Stimulated activated CD4-positive, alpha-beta T cell treated with anti-CD3 and anti-CD28 coated beads, Interleukin-2, amount 100 ng/mL, for 4 hours (primary cell): ENCODE measurements around the gene GCNT1.
"Not testable (repeated sequence)": the region's sequence is repeated elsewhere in the genome, so short reads cannot be mapped to it uniquely, and the experiment has no call there.

ENCODE experiments used
- DNase-seq: peaks from one replicate; pipeline ENCODE4 v3.0.0-alpha.2; 2020; ENCODE audit warnings: low read depth

GCNT1 gene

GRCh38 chr9:76490249-76490990, 31.4 kb downstream of the GCNT1 start:
- no peak for DNase-seq

DNA sequence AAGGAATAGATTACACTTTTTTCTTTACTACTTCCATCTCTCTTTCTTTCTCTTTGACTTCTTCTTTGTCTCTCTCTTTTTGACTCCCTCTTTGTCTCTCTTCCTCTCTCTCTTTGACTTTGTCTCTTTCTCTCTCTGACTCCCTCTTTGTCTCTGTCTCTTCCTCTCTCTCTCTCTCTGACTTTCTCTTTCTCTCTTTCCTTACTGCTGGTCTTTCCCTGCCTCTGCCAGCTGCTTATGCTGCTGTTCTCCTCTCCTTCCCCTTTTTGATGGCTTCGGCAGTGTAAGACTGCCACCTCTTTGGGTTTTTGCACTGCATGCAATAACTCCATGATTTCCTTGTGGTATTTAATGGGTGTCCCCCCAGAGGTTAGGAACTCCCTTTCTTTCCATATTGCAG, 32.1 kb downstream of the GCNT1 start:
- not testable (repeated sequence) for DNase-seq

DNA sequence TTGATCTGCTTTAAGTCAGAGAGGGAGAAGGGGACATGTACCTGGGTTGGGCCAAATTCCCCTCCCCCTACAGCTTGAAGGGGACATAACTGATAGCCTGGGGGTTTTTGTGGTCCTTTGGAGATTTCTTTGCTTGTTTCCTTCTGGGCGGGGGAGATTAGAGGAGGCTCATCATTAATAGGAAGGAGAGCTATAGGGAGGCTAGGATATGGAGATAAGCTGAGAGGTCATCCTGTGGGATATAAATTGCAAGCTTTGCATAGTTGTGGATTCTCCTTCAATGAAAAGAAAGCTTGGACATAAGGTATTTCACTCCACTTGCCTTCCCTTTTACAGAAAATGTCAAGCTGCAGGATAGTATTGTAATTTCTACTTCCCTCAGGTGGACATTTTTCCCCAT, 34.5 kb downstream of the GCNT1 start:
- DNase-seq = not testable (repeated sequence)

DNA sequence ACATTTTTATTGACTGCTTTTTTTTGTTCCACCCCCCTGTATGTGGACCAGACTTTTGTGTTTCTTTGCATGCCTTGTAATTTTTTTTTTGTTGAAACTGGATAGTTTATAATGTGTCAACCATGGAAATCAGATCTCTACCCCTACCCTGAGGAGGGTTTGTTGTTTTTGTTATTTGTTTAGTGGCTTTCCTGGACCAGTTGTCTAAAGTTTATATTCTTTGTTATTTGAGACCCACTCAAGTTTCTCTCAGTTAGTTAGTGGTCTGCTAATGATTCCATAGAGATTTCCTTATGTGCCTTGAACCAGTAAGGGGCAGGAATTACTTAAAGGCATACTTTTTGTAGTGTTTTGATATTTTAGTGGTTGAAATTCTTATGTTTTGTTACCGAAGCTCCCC, 41.1 kb downstream of the GCNT1 start:
- no peak for DNase-seq

- DNase-seq = no peak
These were observed 43.8 kb downstream of the GCNT1 start for GRCh38 chr9:76502746-76503145.

DNA sequence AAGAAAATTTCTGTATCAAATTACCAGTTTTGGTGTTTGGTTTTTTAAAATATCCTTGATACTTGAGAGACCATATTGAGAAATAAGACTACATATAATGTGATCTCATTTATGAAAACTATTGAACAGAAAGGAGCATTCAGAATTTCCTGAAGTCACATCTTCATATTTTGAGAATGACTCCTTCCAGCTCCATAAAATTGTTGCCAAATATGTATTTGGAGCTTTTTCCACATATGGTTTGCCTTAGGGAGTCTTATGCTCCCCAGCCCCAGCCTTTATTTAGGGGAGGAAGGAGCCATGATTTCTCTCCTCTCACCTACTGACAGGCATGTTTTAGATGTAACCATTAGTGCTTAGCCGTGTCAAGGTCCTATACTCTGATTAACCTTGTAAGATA, 51.1 kb downstream of the GCNT1 start:
- DNase-seq = no peak

DNA sequence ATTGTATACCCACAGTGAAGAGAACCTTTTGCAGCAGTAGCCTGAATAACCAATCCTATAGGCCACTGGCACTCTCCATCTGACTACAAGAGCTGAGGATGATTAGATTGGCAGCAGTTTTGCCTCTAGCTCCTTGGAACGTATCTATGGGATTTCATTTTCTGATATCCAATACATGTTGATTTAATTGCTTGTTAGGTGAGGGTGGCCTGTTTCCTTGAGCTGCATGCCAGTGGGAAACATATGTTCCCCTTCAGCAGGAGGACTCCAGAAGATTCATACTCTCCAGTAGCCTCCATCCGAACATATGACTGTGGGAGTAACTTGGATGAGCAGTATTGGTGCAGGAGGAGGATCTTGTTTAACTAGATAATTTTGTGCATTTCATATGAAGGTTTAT, 51.5 kb downstream of the GCNT1 start:
- DNase-seq = no peak

- DNase-seq = no peak
These were observed 53.8 kb downstream of the GCNT1 start for GRCh38 chr9:76512826-76513225.

DNA sequence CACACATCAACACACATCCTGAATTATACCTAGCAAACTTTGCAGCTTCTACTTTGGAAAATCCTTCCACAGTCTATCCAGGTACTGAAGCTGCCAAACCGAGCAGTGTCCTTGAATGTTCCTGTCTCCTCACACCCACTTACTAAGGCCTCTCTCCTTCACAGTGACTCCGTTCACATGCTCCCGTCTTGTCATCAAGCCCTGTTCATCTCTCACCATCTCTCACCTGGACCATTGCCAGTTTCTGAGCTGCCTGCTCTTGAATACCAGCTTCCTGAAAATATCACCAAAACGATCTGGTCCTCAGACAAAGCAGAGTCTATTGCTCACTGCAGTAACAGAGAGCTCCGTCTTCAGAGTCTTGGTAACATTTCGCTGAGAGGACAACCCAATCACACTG, 57.4 kb downstream of the GCNT1 start:
- no peak for DNase-seq

DNA sequence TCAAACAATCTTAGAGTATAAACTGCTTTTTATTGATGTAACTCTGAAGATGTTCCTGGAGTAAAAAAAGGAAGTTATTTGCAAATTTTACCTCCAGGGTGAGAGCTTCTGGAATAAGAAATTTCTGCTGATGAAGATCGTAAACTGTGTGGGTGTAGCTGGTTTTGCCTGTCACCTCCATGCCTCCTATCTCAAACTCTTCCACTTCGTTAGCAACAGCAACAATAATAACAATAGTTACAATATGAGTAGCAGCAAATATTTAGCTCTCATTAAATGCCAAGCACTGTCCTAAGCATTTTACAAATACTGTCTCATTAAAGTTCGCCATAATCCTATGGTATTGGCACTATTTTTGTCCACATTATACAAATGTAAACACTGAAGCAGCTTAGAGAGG, 57.9 kb downstream of the GCNT1 start:
- DNase-seq = no peak

DNA sequence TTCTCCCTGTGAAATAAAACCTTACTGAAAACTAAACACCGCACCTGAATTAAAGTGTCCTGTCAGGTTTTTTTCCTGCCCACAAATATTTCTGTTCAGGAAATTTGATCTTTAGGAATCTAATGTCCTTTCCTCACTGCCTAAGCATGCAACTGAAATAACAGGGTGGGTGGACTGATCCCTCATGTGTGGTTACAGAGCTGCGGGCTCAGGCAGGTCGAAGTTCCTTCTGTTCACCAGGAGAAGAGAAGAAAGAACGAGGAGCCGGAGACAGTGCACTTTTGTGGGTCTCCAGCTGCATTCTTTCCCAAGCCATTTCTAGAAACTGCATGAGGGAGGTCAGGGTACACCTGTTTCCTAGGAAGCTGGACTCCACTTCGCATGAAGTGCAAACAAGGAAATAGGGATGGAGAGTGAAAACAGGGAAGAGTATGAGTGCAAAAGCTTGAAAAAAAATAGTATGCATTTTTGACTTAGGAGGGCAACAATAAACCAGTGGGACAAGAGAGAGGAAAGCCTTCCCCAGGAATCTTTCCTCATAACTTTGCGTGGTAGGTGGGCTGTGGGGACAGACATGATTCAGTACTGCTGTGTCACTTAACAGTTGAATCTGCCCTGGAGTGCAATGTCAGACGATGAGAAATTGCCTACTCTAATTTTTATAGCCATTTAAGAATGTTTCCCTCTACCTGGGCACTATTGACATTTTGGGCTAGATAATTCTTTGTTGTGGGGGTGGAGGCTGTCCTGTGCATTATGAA, 60.3 kb downstream of the GCNT1 start:
- DNase-seq = no peak

DNA sequence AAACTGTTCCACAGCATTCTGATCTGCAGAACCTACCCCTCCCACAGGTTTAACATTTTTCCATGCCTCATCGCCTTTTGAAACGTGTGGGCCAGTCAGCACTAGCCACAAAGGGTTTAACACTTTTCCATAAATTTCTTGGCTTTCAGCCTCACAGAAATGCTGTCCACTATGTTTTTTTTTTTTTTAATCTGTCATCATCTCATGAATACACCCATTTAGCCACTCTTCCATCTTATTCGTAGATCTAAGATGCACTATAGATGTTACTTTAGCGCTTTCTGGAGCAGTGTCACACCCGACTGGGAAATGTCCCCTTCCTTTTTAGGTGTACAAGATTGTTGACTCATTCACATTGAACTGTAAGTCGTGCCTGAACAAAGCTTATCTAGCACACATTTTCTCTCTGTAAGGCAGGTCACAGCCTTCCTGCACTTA, 62.3 kb downstream of the GCNT1 start:
- DNase-seq = no peak

DNA sequence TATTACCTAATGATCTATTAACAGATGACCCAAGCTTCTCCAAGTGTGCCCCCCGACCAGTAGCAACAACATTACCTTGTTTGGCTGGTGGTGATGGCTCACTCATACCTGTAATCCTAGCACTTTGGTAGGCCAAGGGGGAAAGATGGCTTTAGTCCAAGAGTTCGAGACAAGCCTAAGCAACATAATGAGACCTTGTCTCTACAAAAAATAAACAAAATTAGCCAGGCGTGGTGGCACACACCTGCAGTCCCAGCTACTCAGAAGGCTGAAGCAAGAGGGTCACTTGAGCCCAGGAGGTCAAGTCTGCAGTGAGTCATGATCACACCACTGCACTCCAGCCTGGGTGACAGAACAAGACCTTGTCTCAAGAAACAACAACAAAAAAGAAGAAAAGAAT, 62.9 kb downstream of the GCNT1 start:
- no peak for DNase-seq

DNA sequence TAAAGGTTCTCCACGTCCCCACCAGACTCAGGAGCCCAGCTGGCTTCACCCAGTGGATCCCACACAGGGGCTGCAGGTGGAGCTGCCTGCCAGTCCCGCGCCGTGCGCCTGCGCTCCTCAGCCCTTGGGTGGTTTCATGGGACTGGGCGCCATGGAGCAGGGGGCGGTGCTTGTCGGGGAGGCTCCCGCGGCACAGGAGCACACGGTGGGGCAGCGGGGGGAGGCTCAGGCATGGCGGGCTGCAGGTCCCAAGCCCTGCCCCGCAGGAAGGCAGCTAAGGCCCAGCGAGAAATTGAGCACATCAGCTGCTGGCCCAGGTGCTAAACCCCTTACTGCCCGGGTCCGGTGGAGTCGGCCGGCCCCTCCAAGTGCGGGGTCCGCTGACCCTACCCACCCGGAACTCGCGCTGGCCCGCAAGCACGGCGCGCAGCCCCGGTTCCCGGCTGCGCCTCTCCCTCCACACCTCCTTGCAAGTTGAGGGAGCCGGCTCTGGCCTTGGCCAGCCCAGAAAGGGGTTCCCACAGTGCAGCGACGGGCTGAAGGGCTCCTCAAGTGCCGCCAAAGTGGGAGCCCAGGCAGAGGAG, 64.7 kb downstream of the GCNT1 start:
- not testable (repeated sequence) for DNase-seq

- no peak for DNase-seq
These were observed 66.2 kb downstream of the GCNT1 start for GRCh38 chr9:76525196-76525595.

DNA sequence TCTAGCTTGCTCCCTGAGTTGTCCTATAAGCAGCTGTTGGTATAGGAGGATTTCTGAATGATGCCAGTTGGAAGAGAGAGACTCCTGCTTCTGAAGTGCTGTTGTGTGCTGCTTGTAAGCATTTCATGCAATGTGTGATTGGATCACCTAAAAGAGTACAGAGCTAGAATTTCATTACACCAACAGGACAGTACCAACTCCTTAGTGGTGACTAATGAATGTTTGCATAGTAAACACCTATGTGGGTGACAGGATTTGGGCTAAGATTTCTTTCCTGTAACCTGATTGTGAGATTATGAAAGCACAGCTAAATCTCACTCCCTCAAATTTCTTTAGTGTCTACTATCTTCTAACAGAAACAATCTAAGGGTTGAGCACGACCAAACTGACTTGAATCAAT, 67.0 kb downstream of the GCNT1 start:
- no peak for DNase-seq

- no peak for DNase-seq
These were observed 69.1 kb downstream of the GCNT1 start for GRCh38 chr9:76528056-76528455.

- no peak for DNase-seq
These were observed 69.7 kb downstream of the GCNT1 start for GRCh38 chr9:76528642-76529190.

DNA sequence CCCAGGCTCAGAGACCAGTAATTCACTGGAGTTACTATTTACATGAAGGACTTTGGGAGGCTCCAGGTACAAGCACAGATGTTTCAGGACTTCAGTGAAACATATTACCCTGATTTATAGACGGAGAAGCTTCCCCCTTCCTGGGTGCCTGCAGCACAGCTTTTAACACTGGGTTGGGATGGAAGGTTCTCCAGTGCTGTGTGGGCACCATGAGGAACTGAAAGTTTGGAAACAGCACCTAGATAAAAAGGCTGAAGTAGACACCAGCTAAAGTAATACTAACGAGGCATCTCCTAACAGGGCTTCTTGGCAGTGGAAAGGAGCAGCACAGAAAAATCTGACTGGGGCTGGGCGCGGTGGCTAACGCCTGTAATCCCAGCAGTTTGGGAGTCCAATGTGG, 70.7 kb downstream of the GCNT1 start:
- no peak for DNase-seq

DNA sequence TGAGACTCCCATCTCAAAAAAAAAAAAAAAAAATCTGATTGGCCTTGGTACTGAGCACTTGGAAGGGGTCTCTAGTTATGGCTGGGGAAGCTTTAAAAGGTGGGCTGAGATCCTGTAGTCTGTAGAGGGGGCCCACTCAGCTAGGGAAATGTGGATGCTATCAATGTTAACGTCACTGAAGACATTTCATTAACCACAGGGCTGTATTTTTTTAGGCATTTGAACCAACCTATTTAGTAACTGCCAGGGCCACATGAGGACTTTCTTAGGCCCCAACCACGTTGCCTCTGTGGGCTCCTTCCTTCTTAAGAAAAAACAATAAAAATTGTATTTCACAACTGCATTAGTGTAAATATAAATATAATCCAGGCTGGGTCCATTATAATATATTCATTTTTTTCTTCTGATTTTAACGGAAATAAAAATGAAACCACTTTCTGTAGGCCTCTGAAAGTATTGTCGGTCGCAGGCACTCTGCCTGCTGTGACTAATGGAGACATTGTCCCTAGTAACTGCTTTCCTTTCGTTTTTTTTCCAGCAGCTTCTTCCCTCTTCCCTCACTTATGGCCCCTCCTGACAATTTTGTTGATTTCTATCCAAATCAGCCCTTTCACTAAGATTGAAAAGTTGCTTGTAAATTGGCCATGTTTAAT, 71.6 kb downstream of the GCNT1 start:
- no peak for DNase-seq

- DNase-seq = no peak
These were observed 72.3 kb downstream of the GCNT1 start for GRCh38 chr9:76531231-76531780.

GRCh38 chr9:76532877-76533276, 73.9 kb downstream of the GCNT1 start:
- DNase-seq = not testable (repeated sequence)
